T-cell (primary cell): ENCODE data around the gene ZNF160. TPM values are rescaled to one million over a fixed set of nuclear protein-coding genes. Genes with fewer than 3 reads are reported as not detected.
A peak's percentile ranks its signal among the peaks of the same experiment; 100 is the strongest.
"Not testable (repeated sequence)": the region's sequence is repeated elsewhere in the genome, so short reads cannot be mapped to it uniquely, and the experiment has no call there.

Experiments used
- ATAC-seq, 4 experiments: fragments of 200-7000 bp in 3 of 4; fragments of 150-1000 bp in 1 of 4; cut with Tn5 transposase; replicated peaks in 1 of 4; 1 replicate in 3 of 4; 2 replicates in 1 of 4; pipeline ENCODE4 v1.10.0; 2021; ENCODE audit warnings: moderate library complexity in 3 of 4, mild to moderate bottlenecking in 2 of 4, moderate number of reproducible peaks in 1 of 4
- CTCF ChIA-PET, 2 donors: fragments of 300-600 bp; sonication (Branson Sonifier 250); formaldehyde crosslinking; loops; one replicate each; lab custom pipeline; 2022; ENCODE audit warnings: antibody characterized with exemption in 2 of 2; lab: Charles Lee
- POLR2A ChIA-PET, 2 donors: fragments of 300-600 bp; sonication (Branson Sonifier 250); formaldehyde crosslinking; loops; one replicate each; lab custom pipeline; 2022; ENCODE audit warnings: antibody characterized with exemption in 2 of 2; lab: Charles Lee
- DNase-seq, 35 experiments: peaks; one replicate each; pipeline versions ENCODE4 v3.0.0 to v3.0.0-alpha.2; 2013 to 2023
- H3K27ac ChIP-seq: one replicate; pipeline ENCODE4 v1.5.1; 2013; ENCODE audit warnings: low read length
- H3K27me3 ChIP-seq, 2 experiments: replicated peaks in 1 of 2; 1 replicate in 1 of 2; 2 replicates in 1 of 2; pipeline versions ENCODE4 v1.6.1 to v1.7.0; 2013; ENCODE audit warnings: low read length in 1 of 2, mixed read lengths in 1 of 2; ENCODE audit not compliant: control insufficient read depth in 2 of 2, insufficient read depth in 2 of 2; ENCODE audit errors: extremely low read depth in 1 of 2
- H3K36me3 ChIP-seq, 2 donors: 1 replicate in 1 of 2; 2 replicates in 1 of 2; pipeline versions ENCODE4 v1.6.1 to v1.7.0; 2013; ENCODE audit warnings: low read length in 1 of 2; ENCODE audit not compliant: control insufficient read depth in 2 of 2, insufficient read depth in 1 of 2; ENCODE audit errors: extremely low read depth in 1 of 2
- H3K4me1 ChIP-seq, 2 experiments: 1 replicate in 1 of 2; 2 replicates in 1 of 2; pipeline versions ENCODE4 v1.6.1 to v1.7.0; 2013; ENCODE audit warnings: low read length in 2 of 2, mixed read lengths in 1 of 2; ENCODE audit not compliant: insufficient read depth in 2 of 2, control insufficient read depth in 1 of 2; ENCODE audit errors: extremely low read depth in 1 of 2
- H3K4me3 ChIP-seq, 2 donors: 1 replicate in 1 of 2; 2 replicates in 1 of 2; pipeline versions ENCODE4 v1.5.1 to v1.7.0; 2013; ENCODE audit warnings: mild to moderate bottlenecking in 2 of 2, low read length in 1 of 2, moderate library complexity in 1 of 2; ENCODE audit not compliant: control insufficient read depth in 1 of 2; ENCODE audit errors: extremely low read depth in 1 of 2
- H3K9me3 ChIP-seq: 2 replicates; pipeline ENCODE4 v1.7.0; 2013
- H3K27ac Mint-ChIP-seq, 2 donors: one replicate each; pipeline ENCODE4 v1.8.0; 2020 to 2021; ENCODE audit warnings: mild to moderate bottlenecking in 2 of 2, mixed read lengths in 2 of 2
- H3K27me3 Mint-ChIP-seq, 2 donors: one replicate each; pipeline ENCODE4 v1.8.0; 2021 to 2022; ENCODE audit warnings: mixed read lengths in 2 of 2
- H3K36me3 Mint-ChIP-seq: one replicate; pipeline ENCODE4 v1.8.0; 2021; ENCODE audit warnings: mixed read lengths
- H3K4me1 Mint-ChIP-seq, 3 donors: one replicate each; pipeline ENCODE4 v1.8.0; 2020 to 2022; ENCODE audit warnings: mixed read lengths in 3 of 3, mild to moderate bottlenecking in 1 of 3
- H3K4me3 Mint-ChIP-seq, 3 donors: one replicate each; pipeline ENCODE4 v1.8.0; 2020 to 2022; ENCODE audit warnings: mild to moderate bottlenecking in 3 of 3, mixed read lengths in 3 of 3, moderate library complexity in 3 of 3
- H3K9me3 Mint-ChIP-seq, 3 donors: one replicate each; pipeline ENCODE4 v1.8.0; 2020 to 2022; ENCODE audit warnings: mixed read lengths in 3 of 3
- WGBS: methylation state at CpG from one replicate; pipeline ENCODE4 v1.1.5; 2013; ENCODE audit warnings: missing lambda C conversion rate; ENCODE audit not compliant: insufficient coverage; 5-methylcytosine and 5-hydroxymethylcytosine counted together
- total RNA-seq, 35 experiments: library from RNA in 6 of 35; stranded (reverse) in 6 of 35; fragments of 120-200 nt in 1 of 35; gene quantifications; one replicate each; pipeline versions ENCODE4 v1.2.1 to v1.2.4 and lab custom pipeline; 2013 to 2026

The ZNF160 gene
- total RNA-seq, 5 donors from 2014 or later (not counting 1 experiment from before 2014, with no cell fraction given), result 45.6 to 57.8 (median 54.6) TPM

DNA sequence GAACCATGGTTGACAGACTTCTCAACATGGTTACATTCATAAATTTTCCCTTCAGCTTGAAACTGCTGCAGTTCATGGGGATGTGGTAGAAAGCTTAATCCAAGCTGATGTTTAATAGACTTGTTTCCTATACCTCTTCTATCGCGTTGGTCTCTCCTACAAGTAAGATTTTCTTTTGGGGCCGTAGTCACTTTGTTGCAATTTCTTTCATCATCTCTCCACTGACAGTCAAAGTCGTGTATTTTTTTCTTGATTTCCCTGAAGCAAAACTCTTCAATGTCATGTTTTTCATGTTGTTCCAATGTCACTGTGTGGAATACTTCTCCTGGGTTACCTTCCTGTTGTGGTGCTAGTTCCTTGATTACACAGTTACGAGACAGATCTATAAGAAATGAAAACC is 6.3 kb upstream of the ZNF160 start:
- no peaks in the 10 kb centered on the region for H3K4me1 Mint-ChIP-seq
- H3K4me3 Mint-ChIP-seq, result no peak overlapping the region
- DNase-seq, result no peak
- peaks cover 21 to 43% (median 35%) of the 10 kb centered on the region in 3 donors for H3K9me3 Mint-ChIP-seq
- H3K27ac Mint-ChIP-seq, result no peak overlapping the region
- Histone ChIP-seq H3K27ac (no peak overlapping the region), H3K27me3 (peaks cover 0 to 4% of the 10 kb centered on the region in 2 experiments), H3K36me3 (peaks cover 0 to 3% of the 10 kb centered on the region in 2 donors), H3K9me3 (peaks cover 10% of the 10 kb centered on the region), H3K4me1 (no peaks in the 10 kb centered on the region), H3K4me3 (no peak overlapping the region)
- no peaks in the 10 kb centered on the region for H3K27me3 Mint-ChIP-seq
- CTCF ChIA-PET, result no interaction called here
- POLR2A ChIA-PET, result no interaction called here
- H3K36me3 Mint-ChIP-seq, result peaks cover 26% of the 10 kb centered on the region
- ATAC-seq, result no peak
- WGBS, result 100% methylated on average over 3 of the region's 5 CpGs

GRCh38 chr19:53102756-53103233 is 427 bp downstream of the ZNF160 start:
- peaks cover 8 to 10% of the 10 kb centered on the region in 2 donors for H3K36me3 ChIP-seq

GRCh38 chr19:53102206-53102755 is 941 bp downstream of the ZNF160 start:
- H3K27me3 Mint-ChIP-seq, result no peaks in the 10 kb centered on the region
- DNase-seq (peak in 1 of 35 experiments; percentile 7), ATAC-seq (no peak)
- peaks cover 8 to 15% of the 10 kb centered on the region in 2 donors for H3K36me3 ChIP-seq
- ChIA-PET CTCF (interaction anchor here (0.5 kb wide), 2 partner anchors 299 to 710 kb away, joined by 3 to 10 read pairs; no protein-coding TSS in a partner anchor), POLR2A (interaction anchor here in 1 of 2 donors (0.6 kb wide), 1 partner anchor 1059 kb away, joined by 6 read pairs; no protein-coding TSS in a partner anchor)
- H3K27ac Mint-ChIP-seq, result peak overlapping the region; percentile 80 to 90
- peak overlapping the region; percentile 93 for H3K27ac ChIP-seq
- whole genome bisulfite sequencing, result 69% methylated on average over 9 of the region's 10 CpGs
- H3K27me3 ChIP-seq, result peaks cover 0 to 4% of the 10 kb centered on the region in 2 experiments
- no peaks in the 10 kb centered on the region for H3K9me3 ChIP-seq
- H3K4me1 ChIP-seq, result peaks cover 16 to 28% of the 10 kb centered on the region in 2 experiments
- peak overlapping the region; percentile 88 to 92 (median 91) for H3K4me3 Mint-ChIP-seq
- H3K4me1 Mint-ChIP-seq, result peaks cover 39 to 46% (median 45%) of the 10 kb centered on the region in 3 donors
- peak overlapping the region; percentile 95 to 99 for H3K4me3 ChIP-seq
- H3K9me3 Mint-ChIP-seq, result peaks cover 0 to 12% (median 9%) of the 10 kb centered on the region in 3 donors
- peaks cover 41% of the 10 kb centered on the region for H3K36me3 Mint-ChIP-seq

More at GRCh38 chr19:53102756-53103233, 427 bp downstream of the ZNF160 start:
- DNase-seq (peak in 31 of 35 experiments; percentile 4 to 46 (median 26)), ATAC-seq (peak in 3 of 4 experiments; percentile 2 to 7 (median 6))
- Mint-ChIP-seq H3K36me3 (peaks cover 36% of the 10 kb centered on the region), H3K27me3 (no peaks in the 10 kb centered on the region), H3K27ac (peak overlapping the region; percentile 90 to 92), H3K4me1 (peaks cover 34 to 41% (median 40%) of the 10 kb centered on the region in 3 donors), H3K4me3 (peak overlapping the region; percentile 88 to 92 (median 91)), H3K9me3 (peaks cover 0 to 12% (median 7%) of the 10 kb centered on the region in 3 donors)
- peak overlapping the region; percentile 93 for H3K27ac ChIP-seq
- CTCF ChIA-PET, result no interaction called here
- peak overlapping the region; percentile 95 to 99 for H3K4me3 ChIP-seq
- H3K27me3 ChIP-seq, result peaks cover 0 to 4% of the 10 kb centered on the region in 2 experiments
- POLR2A ChIA-PET, result no interaction called here
- WGBS, result under 1% methylated on average over 32 of the region's 33 CpGs
- H3K4me1 ChIP-seq, result peaks cover 16 to 28% of the 10 kb centered on the region in 2 experiments
- H3K9me3 ChIP-seq, result peaks cover under 1% of the 10 kb centered on the region

GRCh38 chr19:53101518-53101917 is 1.7 kb downstream of the ZNF160 start:
- POLR2A ChIA-PET, result no interaction called here
- no CpG with 5 or more reads among the region's 1 CpG for WGBS

DNA sequence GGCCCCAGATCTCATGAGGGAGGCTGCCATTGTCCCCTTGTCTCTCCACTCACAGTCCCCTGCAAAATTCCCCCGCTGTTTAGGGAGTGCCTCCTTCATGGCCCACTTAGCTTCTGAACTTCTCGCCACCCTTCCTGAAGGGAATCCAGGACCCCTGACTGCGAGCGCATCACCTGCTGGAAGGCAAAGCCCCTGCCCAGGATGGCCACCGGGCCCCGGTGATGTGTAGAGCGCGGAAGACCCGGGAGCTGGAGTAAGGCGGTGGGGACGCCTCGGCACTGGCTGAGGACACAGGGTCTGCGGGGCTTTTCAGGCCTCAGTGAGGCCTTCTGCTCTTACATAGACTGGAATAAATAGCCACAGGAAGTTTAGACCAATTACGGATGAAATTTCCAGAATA is 4.7 kb downstream of the ZNF160 start:
- H3K4me3 ChIP-seq, ATAC-seq, H3K9me3 ChIP-seq, H3K27me3 ChIP-seq, H3K27ac ChIP-seq, DNase-seq, POLR2A ChIA-PET, H3K27ac Mint-ChIP-seq, H3K4me3 Mint-ChIP-seq, CTCF ChIA-PET, H3K9me3 Mint-ChIP-seq, H3K27me3 Mint-ChIP-seq: not testable (repeated sequence)
- 100% methylated on average over 4 of the region's 14 CpGs for WGBS
- H3K4me1 Mint-ChIP-seq, result peaks cover 45 to 47% (median 46%) of the 10 kb centered on the region in 3 donors
- peaks cover 8 to 23% of the 10 kb centered on the region in 2 donors for H3K36me3 ChIP-seq
- H3K4me1 ChIP-seq, result peaks cover 13 to 21% of the 10 kb centered on the region in 2 experiments
- H3K36me3 Mint-ChIP-seq, result peaks cover 61% of the 10 kb centered on the region

More at GRCh38 chr19:53101518-53101917, 1.7 kb downstream of the ZNF160 start:
- DNase-seq (no peak), ATAC-seq (no peak)
- Histone ChIP-seq H3K4me1 (peaks cover 16 to 28% of the 10 kb centered on the region in 2 experiments), H3K9me3 (no peaks in the 10 kb centered on the region), H3K4me3 (peak overlapping the region in 1 of 2 donors; percentile 99), H3K27ac (no peak overlapping the region), H3K27me3 (peaks cover 0 to 4% of the 10 kb centered on the region in 2 experiments), H3K36me3 (peaks cover 8 to 15% of the 10 kb centered on the region in 2 donors)
- Mint-ChIP-seq H3K27ac (peak overlapping the region in 1 of 2 donors; percentile 90), H3K4me1 (peaks cover 43 to 48% (median 46%) of the 10 kb centered on the region in 3 donors), H3K27me3 (no peaks in the 10 kb centered on the region), H3K36me3 (peaks cover 45% of the 10 kb centered on the region), H3K4me3 (peak overlapping the region; percentile 88 to 92 (median 91)), H3K9me3 (peaks cover 0 to 7% (median 5%) of the 10 kb centered on the region in 3 donors)
- CTCF ChIA-PET, result interaction anchor here (0.5 kb wide), 2 partner anchors 300 to 709 kb away, joined by 3 to 10 read pairs; no protein-coding TSS in a partner anchor

DNA sequence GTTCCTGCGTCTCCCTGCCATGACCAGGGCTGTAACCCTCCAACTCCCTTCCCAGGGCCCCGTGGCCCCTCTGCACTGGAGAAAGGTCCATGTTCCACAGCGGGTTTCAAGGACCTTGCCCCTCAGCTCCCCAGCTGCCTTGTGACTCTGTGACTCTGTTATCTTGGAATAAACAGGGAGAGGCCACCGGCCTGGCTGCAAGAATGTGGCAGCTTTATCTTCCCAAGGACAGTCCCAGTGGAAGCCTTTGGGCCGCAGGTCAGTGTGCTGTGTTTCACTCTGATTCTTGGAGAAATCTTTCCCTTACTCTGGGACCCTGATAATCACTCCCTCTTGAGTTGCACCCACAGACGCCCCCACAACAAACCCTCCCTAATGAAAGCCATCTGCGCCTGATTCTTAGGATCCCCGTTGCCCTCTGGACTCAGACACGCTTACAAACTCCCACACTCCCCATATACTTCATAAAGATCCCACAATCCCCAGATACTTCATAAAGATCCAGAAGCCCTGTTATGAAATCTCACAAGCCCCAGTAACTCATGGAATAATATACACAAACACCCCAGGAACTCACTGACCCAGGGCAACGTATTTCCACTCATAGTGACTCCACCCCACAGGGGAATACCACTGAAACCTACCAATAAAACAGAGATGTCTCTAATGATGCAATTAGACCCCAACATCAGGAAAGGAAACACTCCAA is 6.1 kb downstream of the ZNF160 start:
- CTCF ChIA-PET, H3K27me3 Mint-ChIP-seq, H3K4me3 Mint-ChIP-seq, H3K9me3 ChIP-seq, H3K4me3 ChIP-seq, H3K27me3 ChIP-seq, POLR2A ChIA-PET, DNase-seq, H3K9me3 Mint-ChIP-seq, H3K27ac ChIP-seq, ATAC-seq: not testable (repeated sequence)
- Mint-ChIP-seq H3K4me1 (peaks cover 36 to 48% (median 37%) of the 10 kb centered on the region in 3 donors), H3K36me3 (peaks cover 69% of the 10 kb centered on the region), H3K27ac (peak overlapping the region in 1 of 2 donors; percentile 64)
- WGBS, result no CpG with 5 or more reads among the region's 10 CpGs
- Histone ChIP-seq H3K4me1 (peaks cover 9 to 15% of the 10 kb centered on the region in 2 experiments), H3K36me3 (peaks cover 8 to 25% of the 10 kb centered on the region in 2 donors)
